ENCODE results near the gene GALNT2.

GALNT2 gene

DNA sequence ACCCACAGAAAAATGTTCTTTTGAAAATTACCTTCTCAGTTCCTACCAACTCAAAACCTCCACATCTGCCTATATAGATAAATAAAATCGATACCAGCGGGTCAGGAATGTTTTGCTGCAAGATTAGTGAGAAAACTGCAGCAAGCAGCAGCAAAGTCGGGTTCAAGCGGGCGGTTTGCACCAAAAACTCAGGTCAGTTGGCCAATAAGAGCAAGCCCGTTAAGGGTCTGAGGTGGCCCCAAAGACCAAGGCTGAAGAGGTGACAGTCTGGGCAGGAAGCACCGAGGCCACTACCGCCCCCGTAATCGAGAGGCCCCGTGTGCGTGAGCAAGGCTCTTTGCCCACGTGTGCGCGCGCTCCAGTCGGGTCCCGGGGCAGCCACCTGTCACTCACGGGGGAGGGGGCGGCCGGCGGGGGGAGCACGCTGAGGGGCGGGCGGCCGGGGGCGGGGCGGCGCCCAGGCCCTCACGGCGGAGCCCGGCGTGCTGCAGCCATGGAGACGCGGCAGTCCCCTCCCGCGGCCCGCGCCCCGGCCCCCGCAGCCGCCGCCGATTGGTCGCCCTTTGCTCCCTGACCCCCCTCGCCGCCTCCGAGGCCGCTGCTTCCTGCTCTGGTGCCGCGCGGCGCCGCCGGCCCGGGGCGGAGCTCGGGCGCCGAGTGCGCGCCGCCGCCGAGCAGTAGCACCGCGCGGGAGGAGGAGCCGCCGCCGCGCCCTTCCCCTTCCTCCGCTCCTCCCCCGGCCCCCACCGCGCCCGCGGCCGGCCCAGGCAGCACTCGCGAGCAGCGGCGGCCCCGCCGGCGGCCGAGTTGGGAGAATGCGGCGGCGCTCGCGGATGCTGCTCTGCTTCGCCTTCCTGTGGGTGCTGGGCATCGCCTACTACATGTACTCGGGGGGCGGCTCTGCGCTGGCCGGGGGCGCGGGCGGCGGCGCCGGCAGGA, at the start of gene GALNT2:
TSS of gene GALNT2 (plus strand) at position 773 of the 939 bp plus-strand sequence. CDS start at position 816, 43 bp downstream.
- no peaks in the 10 kb centered on the region for H3K4me1 ChIP-seq (ENCODE audit: control insufficient read depth, insufficient read depth, low read length)
- peak within 1 kb of the TSS; percentile 63 for H3K4me3 ChIP-seq (ENCODE audit: low read depth, low read length)
- peaks cover 5% of the 10 kb centered on the region for H3K27me3 ChIP-seq (ENCODE audit: control insufficient read depth, insufficient read depth, low read length)
- peak within 1 kb of the TSS; percentile 37 for H3K9ac ChIP-seq (ENCODE audit: low read depth, low read length)
- no peaks in the 10 kb centered on the region for H3K9me3 ChIP-seq (ENCODE audit: control insufficient read depth, insufficient read depth, low read length)
- no peaks in the 10 kb centered on the region for H3K36me3 ChIP-seq (ENCODE audit: control insufficient read depth, insufficient read depth, low read length)

GRCh38 chr1:230020451-230020850, 46.6 kb upstream of the GALNT2 start:
- Histone ChIP-seq H3K9ac (ENCODE audit: low read depth, low read length) (no peak overlapping the region), H3K36me3 (ENCODE audit: control insufficient read depth, insufficient read depth, low read length) (no peaks in the 10 kb centered on the region), H3K9me3 (ENCODE audit: control insufficient read depth, insufficient read depth, low read length) (no peaks in the 10 kb centered on the region), H3K4me3 (ENCODE audit: low read depth, low read length) (no peak overlapping the region), H3K27me3 (ENCODE audit: control insufficient read depth, insufficient read depth, low read length) (no peaks in the 10 kb centered on the region), H3K4me1 (ENCODE audit: control insufficient read depth, insufficient read depth, low read length) (peaks cover 2% of the 10 kb centered on the region)

- Histone ChIP-seq H3K36me3 (ENCODE audit: control insufficient read depth, insufficient read depth, low read length) (no peaks in the 10 kb centered on the region), H3K4me1 (ENCODE audit: control insufficient read depth, insufficient read depth, low read length) (peaks cover 2% of the 10 kb centered on the region), H3K4me3 (ENCODE audit: low read depth, low read length) (no peak overlapping the region), H3K9ac (ENCODE audit: low read depth, low read length) (no peak overlapping the region), H3K9me3 (ENCODE audit: control insufficient read depth, insufficient read depth, low read length) (no peaks in the 10 kb centered on the region), H3K27me3 (ENCODE audit: control insufficient read depth, insufficient read depth, low read length) (no peaks in the 10 kb centered on the region)
These were observed 44.2 kb upstream of the GALNT2 start for GRCh38 chr1:230022666-230023380.

- no peak overlapping the region for H3K9ac ChIP-seq (ENCODE audit: low read depth, low read length)
- H3K27me3 ChIP-seq (ENCODE audit: control insufficient read depth, insufficient read depth, low read length) = no peaks in the 10 kb centered on the region
- H3K4me1 ChIP-seq (ENCODE audit: control insufficient read depth, insufficient read depth, low read length) = no peaks in the 10 kb centered on the region
- no peaks in the 10 kb centered on the region for H3K9me3 ChIP-seq (ENCODE audit: control insufficient read depth, insufficient read depth, low read length)
- no peak overlapping the region for H3K4me3 ChIP-seq (ENCODE audit: low read depth, low read length)
- no peaks in the 10 kb centered on the region for H3K36me3 ChIP-seq (ENCODE audit: control insufficient read depth, insufficient read depth, low read length)
These were observed 41.4 kb upstream of the GALNT2 start for GRCh38 chr1:230025686-230026085.

DNA sequence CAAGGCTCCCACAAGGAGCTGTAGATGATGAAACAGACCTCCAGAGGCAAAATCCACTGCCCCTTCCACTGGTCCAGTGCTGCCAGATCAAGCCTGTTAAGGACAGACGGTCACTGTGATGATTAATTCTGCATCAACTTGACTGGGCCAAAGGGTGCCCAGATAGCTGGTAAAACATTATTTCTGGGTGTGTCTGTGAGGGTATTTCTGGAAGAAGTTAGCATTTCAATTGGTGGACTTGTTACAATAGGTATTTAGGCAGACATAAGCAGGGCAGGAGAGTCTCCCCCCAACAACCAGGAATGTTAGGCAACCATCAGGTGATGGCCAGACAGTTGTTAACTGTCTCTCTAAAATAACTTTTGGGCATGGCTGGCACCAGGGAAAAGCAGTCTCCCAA, 40.9 kb upstream of the GALNT2 start:
- Histone ChIP-seq H3K9me3 (ENCODE audit: control insufficient read depth, insufficient read depth, low read length) (no peaks in the 10 kb centered on the region), H3K4me1 (ENCODE audit: control insufficient read depth, insufficient read depth, low read length) (no peaks in the 10 kb centered on the region), H3K27me3 (ENCODE audit: control insufficient read depth, insufficient read depth, low read length) (no peaks in the 10 kb centered on the region), H3K9ac (ENCODE audit: low read depth, low read length) (no peak overlapping the region), H3K4me3 (ENCODE audit: low read depth, low read length) (no peak overlapping the region), H3K36me3 (ENCODE audit: control insufficient read depth, insufficient read depth, low read length) (no peaks in the 10 kb centered on the region)

GRCh38 chr1:230026572-230026971, 40.5 kb upstream of the GALNT2 start:
- Histone ChIP-seq H3K4me3 (ENCODE audit: low read depth, low read length) (no peak overlapping the region), H3K27me3 (ENCODE audit: control insufficient read depth, insufficient read depth, low read length) (no peaks in the 10 kb centered on the region), H3K9ac (ENCODE audit: low read depth, low read length) (no peak overlapping the region), H3K4me1 (ENCODE audit: control insufficient read depth, insufficient read depth, low read length) (no peaks in the 10 kb centered on the region), H3K36me3 (ENCODE audit: control insufficient read depth, insufficient read depth, low read length) (no peaks in the 10 kb centered on the region), H3K9me3 (ENCODE audit: control insufficient read depth, insufficient read depth, low read length) (no peaks in the 10 kb centered on the region)

- no peaks in the 10 kb centered on the region for H3K4me1 ChIP-seq (ENCODE audit: control insufficient read depth, insufficient read depth, low read length)
- no peak overlapping the region for H3K9ac ChIP-seq (ENCODE audit: low read depth, low read length)
- no peak overlapping the region for H3K4me3 ChIP-seq (ENCODE audit: low read depth, low read length)
- no peaks in the 10 kb centered on the region for H3K27me3 ChIP-seq (ENCODE audit: control insufficient read depth, insufficient read depth, low read length)
- no peaks in the 10 kb centered on the region for H3K36me3 ChIP-seq (ENCODE audit: control insufficient read depth, insufficient read depth, low read length)
- H3K9me3 ChIP-seq (ENCODE audit: control insufficient read depth, insufficient read depth, low read length) = no peaks in the 10 kb centered on the region
These were observed 38.3 kb upstream of the GALNT2 start for GRCh38 chr1:230028602-230029223.

DNA sequence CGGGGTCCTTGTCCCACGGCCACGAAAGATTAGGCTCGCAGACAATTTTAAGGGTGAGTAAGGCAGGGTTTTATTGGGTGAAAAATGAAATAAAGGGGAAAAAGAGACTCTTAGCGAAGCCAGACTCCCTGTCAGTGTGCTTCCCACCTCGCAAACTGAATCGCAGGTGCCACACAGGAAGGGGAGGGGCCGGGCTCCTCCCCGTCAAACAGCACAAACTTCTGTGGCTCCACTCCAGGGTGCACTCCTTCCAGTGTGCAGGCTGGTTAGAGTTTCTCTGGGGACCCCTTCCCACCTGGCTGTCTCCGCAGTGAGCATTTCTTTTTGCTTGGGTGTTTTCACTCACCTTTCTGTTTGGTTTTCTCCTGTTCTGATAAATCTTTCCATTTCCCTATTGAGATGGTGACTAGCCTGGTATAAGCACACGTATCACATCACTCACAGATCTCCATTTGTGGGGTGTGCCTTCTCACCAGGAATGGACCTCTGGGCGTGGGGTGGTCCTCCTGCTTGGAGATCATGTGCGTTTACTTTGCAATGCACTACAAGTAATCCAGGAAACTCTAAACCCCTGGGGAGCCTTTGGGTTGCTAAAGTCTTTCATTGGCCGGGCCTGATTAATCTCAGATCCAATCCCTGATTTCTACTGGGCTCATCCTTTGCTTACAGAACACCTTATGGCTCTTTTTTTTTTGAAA, 37.6 kb upstream of the GALNT2 start:
- H3K4me3 ChIP-seq (ENCODE audit: low read depth, low read length) = no peak overlapping the region
- no peaks in the 10 kb centered on the region for H3K36me3 ChIP-seq (ENCODE audit: control insufficient read depth, insufficient read depth, low read length)
- H3K27me3 ChIP-seq (ENCODE audit: control insufficient read depth, insufficient read depth, low read length) = no peaks in the 10 kb centered on the region
- H3K9me3 ChIP-seq (ENCODE audit: control insufficient read depth, insufficient read depth, low read length) = no peaks in the 10 kb centered on the region
- no peaks in the 10 kb centered on the region for H3K4me1 ChIP-seq (ENCODE audit: control insufficient read depth, insufficient read depth, low read length)
- H3K9ac ChIP-seq (ENCODE audit: low read depth, low read length) = no peak overlapping the region

DNA sequence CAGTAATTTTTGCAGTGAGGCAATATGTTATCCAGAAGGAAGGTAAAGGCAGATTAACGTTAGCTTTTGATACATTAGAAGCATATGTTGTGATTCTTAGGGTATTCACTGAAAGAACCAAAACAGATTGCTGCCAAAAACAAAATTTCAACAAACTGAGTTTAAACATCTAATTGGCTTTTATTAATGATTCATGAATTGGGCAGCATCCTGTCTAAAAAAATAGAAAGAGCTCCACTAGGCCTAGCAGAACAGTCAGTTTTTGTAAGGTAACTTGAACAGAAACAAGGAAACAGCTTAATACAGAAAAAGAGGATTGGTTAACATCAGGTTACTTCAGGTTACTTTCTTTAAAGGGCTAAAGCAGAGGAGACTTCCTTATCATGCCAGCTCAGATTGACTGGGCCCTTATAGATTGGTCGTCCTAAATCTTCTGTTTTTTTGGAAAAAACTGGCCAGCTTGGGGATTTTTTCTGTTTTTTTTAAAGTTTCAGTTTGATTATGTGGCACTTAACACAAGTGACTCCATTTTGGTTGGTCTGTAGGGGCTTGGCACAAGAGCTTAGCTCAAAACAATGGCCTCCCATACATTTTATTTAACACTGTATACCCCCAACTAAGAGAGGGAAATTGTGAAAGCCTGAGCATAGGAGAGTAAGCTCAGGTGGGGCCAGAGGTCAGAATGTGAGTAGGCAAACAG, 36.8 kb upstream of the GALNT2 start:
- H3K9me3 ChIP-seq (ENCODE audit: control insufficient read depth, insufficient read depth, low read length) = no peaks in the 10 kb centered on the region
- no peak overlapping the region for H3K4me3 ChIP-seq (ENCODE audit: low read depth, low read length)
- no peaks in the 10 kb centered on the region for H3K4me1 ChIP-seq (ENCODE audit: control insufficient read depth, insufficient read depth, low read length)
- no peaks in the 10 kb centered on the region for H3K36me3 ChIP-seq (ENCODE audit: control insufficient read depth, insufficient read depth, low read length)
- no peak overlapping the region for H3K9ac ChIP-seq (ENCODE audit: low read depth, low read length)
- H3K27me3 ChIP-seq (ENCODE audit: control insufficient read depth, insufficient read depth, low read length) = no peaks in the 10 kb centered on the region

- H3K36me3 ChIP-seq (ENCODE audit: control insufficient read depth, insufficient read depth, low read length) = no peaks in the 10 kb centered on the region
- H3K27me3 ChIP-seq (ENCODE audit: control insufficient read depth, insufficient read depth, low read length) = no peaks in the 10 kb centered on the region
- H3K4me1 ChIP-seq (ENCODE audit: control insufficient read depth, insufficient read depth, low read length) = no peaks in the 10 kb centered on the region
- no peak overlapping the region for H3K9ac ChIP-seq (ENCODE audit: low read depth, low read length)
- H3K4me3 ChIP-seq (ENCODE audit: low read depth, low read length) = no peak overlapping the region
- H3K9me3 ChIP-seq (ENCODE audit: control insufficient read depth, insufficient read depth, low read length) = no peaks in the 10 kb centered on the region
These were observed 35.9 kb upstream of the GALNT2 start for GRCh38 chr1:230031131-230031530.

Data from iPS-15b (cell line).